SK-N-MC (cell line): Measurements from ENCODE around the gene ZNF430.
A peak's percentile ranks its signal among the peaks of the same experiment; 100 is the strongest.
"Not testable (repeated sequence)": the region's sequence is repeated elsewhere in the genome, so short reads cannot be mapped to it uniquely, and the experiment has no call there.

Source experiments
- DNase-seq: peaks from one replicate; pipeline ENCODE4 v3.0.0-alpha.2; 2011; ENCODE audit warnings: low read depth, low spot score
- H3K27ac ChIP-seq: fragments of 200-600 bp; sonication (generic); 2 replicates; pipeline ENCODE4 v1.5.1; 2016; ENCODE audit warnings: mixed run types
- H3K36me3 ChIP-seq: fragments of 200-600 bp; sonication (generic); 2 replicates; pipeline ENCODE4 v1.6.1; 2017; ENCODE audit warnings: antibody characterized with exemption, low read length, mixed read lengths; ENCODE audit not compliant: insufficient read depth
- H3K4me3 ChIP-seq: fragments of 200-600 bp; sonication (generic); 2 replicates; pipeline ENCODE4 v1.5.1; 2016
- H3K9ac ChIP-seq: fragments of 200-600 bp; sonication (generic); 2 replicates; pipeline ENCODE4 v1.8.0; 2017; ENCODE audit warnings: mixed run types, mixed read lengths; ENCODE audit not compliant: insufficient read length
- H3K9me3 ChIP-seq: fragments of 200-600 bp; sonication (generic); 2 replicates; pipeline ENCODE4 v1.6.1; 2017; ENCODE audit warnings: low read depth, mild to moderate bottlenecking, antibody characterized with exemption, low read length, moderate library complexity, mixed read lengths
- EZH2 ChIP-seq: fragments of 200-600 bp; sonication (generic); IDR thresholded peaks from one replicate; pipeline ENCODE4 v1.6.1; 2017; ENCODE audit warnings: antibody characterized with exemption
- FOXP2 ChIP-seq: optimal IDR thresholded peaks from 2 replicates; pipeline ENCODE3; 2011; ENCODE audit warnings: mild to moderate bottlenecking, moderate library complexity; ENCODE audit not compliant: insufficient read depth; ENCODE audit errors: extremely low read length, control extremely low read depth
- POLR2AphosphoS5 ChIP-seq: IDR thresholded peaks from 2 replicates; pipeline ENCODE4 v1.6.1; 2012; ENCODE audit warnings: mild to moderate bottlenecking, low read depth, low read length, borderline replicate concordance

ZNF430 gene

DNA sequence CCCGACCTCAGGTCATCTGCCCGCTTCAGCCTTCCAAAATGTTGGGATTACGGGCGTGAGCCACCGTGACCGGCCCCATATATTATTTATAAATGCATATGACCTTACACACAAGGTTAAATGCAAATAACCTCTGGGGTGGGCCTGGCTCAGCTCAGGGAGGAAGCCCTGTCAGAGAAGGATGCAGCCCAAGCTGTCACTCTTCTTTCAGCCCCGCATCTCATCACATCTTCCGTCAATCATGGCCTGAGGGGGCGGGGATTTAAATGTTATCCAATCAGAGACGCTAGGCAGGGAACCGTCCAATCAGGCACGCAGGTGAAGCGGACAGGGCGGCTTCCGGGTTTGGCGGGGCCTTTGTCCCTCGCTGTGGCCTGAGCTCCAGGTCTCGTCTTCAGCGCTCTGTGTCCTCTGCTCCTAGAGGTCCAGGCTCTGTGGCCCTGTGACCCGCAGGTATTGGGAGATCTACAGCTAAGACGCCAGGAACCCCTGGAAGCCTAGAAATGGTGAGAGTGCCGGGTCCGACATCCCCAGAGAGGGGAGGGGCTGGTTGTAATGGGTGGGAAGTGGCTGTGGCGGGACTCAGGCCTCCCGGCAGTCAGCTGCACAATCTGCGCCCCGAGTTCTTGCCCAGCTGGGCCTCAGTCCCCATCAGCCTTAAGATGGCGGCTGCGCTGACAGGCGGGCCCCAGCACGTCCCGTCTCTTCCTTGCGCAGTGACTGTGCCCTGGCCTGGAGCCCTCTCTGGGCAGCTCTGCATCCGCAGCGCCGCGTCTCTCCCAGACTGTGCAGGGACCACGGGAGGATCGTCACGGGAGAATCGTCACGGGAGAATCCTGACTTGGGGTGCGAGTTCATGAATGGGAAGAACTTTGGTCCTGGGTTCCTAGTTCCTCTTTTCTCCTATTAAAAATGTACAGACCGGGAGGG lies at the start of gene ZNF430:
Gene ZNF430 (plus strand): TSS at position 360 of the 930 bp plus-strand sequence. CDS start 144 bp downstream, at position 504.
- no peaks in the 10 kb centered on the region for H3K9me3 ChIP-seq
- peak; percentile 69; the same call in 1 of the 2 replicates for TF ChIP-seq POLR2AphosphoS5
- TF ChIP-seq FOXP2, result no peak
- H3K4me3 ChIP-seq, result peak within 1 kb of the TSS; percentile 89
- no peak within 1 kb of the TSS for H3K27ac ChIP-seq
- peak; percentile 66 for DNase-seq
- peak within 1 kb of the TSS; percentile 84 for H3K9ac ChIP-seq
- H3K36me3 ChIP-seq, result peaks cover 32% of the 10 kb centered on the region

DNA sequence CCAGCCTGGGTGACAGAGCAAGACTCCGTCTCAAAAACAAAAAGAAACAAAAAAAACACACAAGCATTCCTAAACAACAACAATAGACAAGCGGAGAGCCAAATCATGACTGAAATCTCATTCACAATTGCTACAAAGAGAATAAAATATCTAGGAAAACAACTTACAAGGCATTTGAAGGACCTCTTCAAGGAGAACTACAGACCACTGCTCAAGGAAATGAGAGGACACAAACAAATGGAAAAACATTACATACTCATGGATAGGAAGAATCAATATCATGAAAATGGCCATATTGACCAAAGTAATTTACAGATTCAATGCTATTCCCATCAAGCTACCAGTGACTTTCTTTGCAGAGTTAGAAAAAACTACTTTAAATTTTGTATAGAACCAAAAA lies 27.7 kb upstream of the ZNF430 start:
- H3K4me3 ChIP-seq, H3K36me3 ChIP-seq, DNase-seq, H3K9ac ChIP-seq, H3K9me3 ChIP-seq, H3K27ac ChIP-seq: not testable (repeated sequence)

DNA sequence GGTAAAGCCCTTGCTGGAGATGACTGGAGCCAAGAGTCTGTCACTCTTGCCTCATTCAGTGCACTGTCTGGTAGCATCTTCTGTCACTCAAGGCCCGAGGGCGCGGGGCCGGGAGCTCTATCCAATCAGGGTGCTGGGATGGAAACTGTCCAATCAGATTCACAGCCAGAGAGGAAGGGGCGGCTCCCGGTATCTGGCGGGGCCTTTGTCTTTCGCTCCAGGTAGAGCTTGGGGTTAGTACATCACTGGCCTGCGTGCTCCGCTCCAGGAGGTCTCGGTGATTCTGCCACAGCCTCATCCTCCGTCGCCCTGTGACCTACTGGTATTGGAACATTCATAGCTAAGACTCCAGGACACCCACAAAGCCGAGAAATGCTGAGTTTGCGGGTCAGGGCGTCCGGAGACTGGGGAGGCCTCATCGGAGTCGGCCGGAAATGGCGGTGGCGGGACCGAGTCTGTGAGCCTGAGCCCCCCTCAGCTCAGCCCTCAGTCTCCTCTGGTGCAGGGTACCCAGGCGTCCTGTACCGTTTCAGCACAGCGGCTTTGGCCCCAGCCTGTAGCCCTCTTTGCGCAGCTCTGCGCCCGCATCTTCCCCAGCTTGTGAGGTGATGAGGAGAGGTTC lies 20.6 kb upstream of the ZNF430 start:
- Histone ChIP-seq H3K4me3 (peak overlapping the region; percentile 73), H3K27ac (no peak overlapping the region), H3K9me3 (no peaks in the 10 kb centered on the region), H3K9ac (no peak overlapping the region), H3K36me3 (no peaks in the 10 kb centered on the region)
- DNase-seq, result peak; percentile 40
- TF ChIP-seq FOXP2 (no peak), EZH2 (no peak), POLR2AphosphoS5 (no peak)

DNA sequence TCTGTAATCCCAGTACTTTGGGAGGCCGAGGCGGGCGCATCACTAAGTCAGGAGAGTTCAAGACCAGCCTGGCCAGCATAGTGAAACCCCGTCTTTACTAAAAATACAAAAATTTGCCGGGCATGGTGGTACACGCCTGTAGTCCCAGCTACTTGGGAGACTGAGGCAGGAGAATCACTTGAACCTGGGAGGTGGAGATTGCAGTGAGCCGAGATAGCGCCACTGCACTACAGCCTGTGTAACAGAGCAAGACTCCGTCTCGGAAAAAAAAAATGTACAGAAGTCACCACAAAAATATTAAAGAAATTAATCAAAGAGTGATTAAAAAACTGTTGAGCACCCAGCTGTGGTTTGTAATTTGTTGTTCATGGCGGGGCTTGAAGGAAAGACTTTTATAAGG lies 781 bp downstream of the ZNF430 start:
- peaks cover 38% of the 10 kb centered on the region for H3K36me3 ChIP-seq
- peak overlapping the region; percentile 89 for H3K4me3 ChIP-seq
- not testable (repeated sequence) for DNase-seq, H3K9me3 ChIP-seq, H3K27ac ChIP-seq
- H3K9ac ChIP-seq, result peak overlapping the region; percentile 84

DNA sequence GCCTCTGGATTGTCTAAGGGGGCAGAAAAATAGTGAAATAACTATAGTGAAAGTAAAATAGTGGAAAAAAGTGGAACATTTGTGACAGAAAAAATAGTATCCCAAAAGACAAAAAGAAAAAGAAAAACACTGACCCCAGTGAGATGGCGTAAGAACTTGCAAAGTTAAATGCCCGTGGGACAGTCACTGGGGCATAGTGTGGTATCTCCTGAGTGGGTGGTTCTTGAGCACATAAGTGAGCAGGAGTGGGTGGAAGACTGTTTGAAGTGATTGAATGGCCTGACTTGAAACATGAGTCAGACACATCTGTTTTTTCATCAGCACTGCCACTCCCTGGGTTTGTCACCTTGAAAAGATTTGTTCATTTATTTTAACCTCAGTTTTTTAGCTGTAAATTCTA lies 2.5 kb downstream of the ZNF430 start:
- Histone ChIP-seq H3K4me3 (no peak overlapping the region), H3K9me3 (0 out of 2 replicates have a peak, but pooled peaks cover 3% of the 10 kb centered on the region), H3K9ac (no peak overlapping the region), H3K27ac (no peak overlapping the region), H3K36me3 (peaks cover 53% of the 10 kb centered on the region)
- TF ChIP-seq EZH2 (no peak), FOXP2 (no peak), POLR2AphosphoS5 (no peak)
- no peak for DNase-seq

DNA sequence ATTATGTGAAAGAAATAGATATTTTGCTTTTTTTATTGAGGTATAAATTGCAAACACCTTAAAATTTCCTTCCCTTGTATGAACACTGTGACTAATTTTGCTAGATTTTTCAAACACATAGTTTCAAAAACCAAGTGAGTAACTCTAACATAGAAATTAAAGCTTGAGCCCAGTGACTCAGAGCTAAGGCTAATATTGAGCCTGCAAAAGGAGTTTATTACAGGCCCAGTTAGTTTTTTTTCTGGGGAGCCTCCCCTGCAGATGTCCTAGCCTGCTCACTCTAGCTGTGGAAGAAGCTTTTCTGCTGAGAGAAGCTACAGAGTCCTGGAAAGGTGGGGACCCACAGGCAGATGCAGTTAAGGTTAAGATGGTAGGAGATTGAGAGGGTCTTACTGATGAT lies 3.4 kb downstream of the ZNF430 start:
- Histone ChIP-seq H3K4me3 (no peak overlapping the region), H3K36me3 (peaks cover 62% of the 10 kb centered on the region), H3K9me3 (0 out of 2 replicates have a peak, but pooled peaks cover 3% of the 10 kb centered on the region), H3K9ac (no peak overlapping the region), H3K27ac (no peak overlapping the region)
- no peak for TF ChIP-seq EZH2
- no peak for TF ChIP-seq POLR2AphosphoS5
- TF ChIP-seq FOXP2, result no peak
- no peak for DNase-seq

DNA sequence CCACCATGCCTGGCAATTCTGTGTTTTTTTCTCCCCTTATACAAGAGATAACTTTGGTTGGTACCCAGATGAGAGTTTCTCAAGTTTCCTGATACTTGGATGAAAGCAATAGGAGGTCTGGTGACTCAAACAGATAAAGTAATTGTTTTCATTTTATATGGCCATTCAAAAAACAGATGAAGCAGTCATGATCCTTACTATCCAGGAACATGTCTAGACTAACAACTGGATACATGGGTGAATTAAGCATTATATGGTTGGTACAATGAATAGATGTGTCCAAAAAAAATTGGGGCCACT lies 8.5 kb downstream of the ZNF430 start:
- Histone ChIP-seq H3K9me3 (0 out of 2 replicates have a peak, but pooled peaks cover 3% of the 10 kb centered on the region), H3K4me3 (no peak overlapping the region), H3K36me3 (peaks cover 82% of the 10 kb centered on the region), H3K27ac (no peak overlapping the region), H3K9ac (no peak overlapping the region)
- TF ChIP-seq EZH2 (no peak), FOXP2 (no peak), POLR2AphosphoS5 (no peak)
- no peak for DNase-seq

DNA sequence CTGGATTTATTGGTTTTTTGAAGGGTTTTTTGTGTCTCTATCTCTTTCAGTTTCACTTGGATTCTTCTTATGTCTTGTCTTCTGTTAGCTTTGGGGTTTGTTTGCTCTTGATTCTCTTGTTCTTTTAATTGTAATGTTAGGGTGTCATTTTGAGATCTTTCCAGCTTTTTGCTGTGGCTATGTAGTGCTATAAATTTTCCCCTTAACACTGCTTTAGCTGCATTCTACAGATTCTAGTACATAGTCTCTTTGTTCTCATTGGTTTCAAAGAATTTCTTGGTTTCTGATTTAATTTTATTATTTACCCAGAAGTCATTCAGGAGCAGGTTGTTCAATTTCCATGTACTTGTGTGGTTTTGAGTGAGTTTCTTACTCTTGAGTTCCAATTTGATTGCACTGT lies 24.6 kb downstream of the ZNF430 start:
- Histone ChIP-seq H3K4me3 (no peak overlapping the region), H3K36me3 (peaks cover 36% of the 10 kb centered on the region), H3K27ac (no peak overlapping the region), H3K9ac (no peak overlapping the region), H3K9me3 (no peaks in the 10 kb centered on the region)
- DNase-seq, result no peak
- TF ChIP-seq FOXP2 (no peak), POLR2AphosphoS5 (no peak), EZH2 (no peak)
